ENCODE results near the gene SPATS2.

Gene SPATS2

GRCh38 chr12:49543914-49544815 is 176.9 kb downstream of the SPATS2 start:
- DNase-seq, result no peak

DNA sequence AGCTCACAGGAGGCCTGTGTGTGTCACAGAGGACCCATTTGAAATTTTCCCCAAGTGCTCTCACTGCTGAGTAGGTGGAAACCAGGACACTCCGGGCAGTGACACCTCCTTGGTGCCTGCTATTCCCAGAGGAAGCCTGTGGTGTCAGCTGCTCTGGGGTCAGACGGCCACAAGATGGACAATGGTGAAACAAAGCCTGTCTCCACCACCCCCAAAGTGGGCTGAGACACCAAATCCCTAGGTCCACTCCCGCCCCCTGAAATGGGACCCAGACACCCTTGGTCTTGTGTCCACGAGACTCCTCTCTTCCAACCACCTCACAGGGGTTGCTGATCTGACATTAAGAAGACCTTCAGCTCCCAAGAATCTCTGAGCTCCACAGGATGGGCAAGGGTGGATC is 178.6 kb downstream of the SPATS2 start:
- DNase-seq, result no peak

- DNase-seq, result no peak
Measured at GRCh38 chr12:49546481-49546880, 179.2 kb downstream of the SPATS2 start.

DNA sequence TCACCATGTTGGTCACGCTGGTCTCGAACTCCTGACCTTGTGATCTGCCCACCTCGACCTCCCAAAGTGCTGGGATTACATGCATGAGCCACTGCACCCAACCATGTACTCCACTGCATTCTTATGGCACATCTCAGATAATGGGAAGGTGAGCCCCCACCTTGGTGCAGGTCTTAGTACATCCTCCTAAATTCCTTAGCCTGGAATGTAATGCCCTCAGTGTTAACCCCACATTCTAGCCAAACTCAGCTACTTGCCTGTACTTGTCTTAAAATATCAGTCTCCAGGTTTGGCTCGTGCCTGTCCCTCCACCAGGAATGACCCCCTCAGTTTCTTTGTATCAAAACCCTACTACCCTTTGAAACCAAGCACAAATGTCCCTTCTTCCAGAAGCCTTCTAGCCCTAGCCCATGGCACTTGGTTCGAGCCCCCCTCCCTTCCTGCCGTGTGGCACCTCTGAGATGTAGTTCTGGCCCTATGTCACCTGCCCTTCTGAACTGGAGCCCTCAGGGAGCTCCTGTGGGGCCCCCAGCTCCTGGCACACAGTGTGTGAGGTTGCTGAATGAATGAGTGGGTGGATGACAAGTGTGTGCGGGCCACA is 179.9 kb downstream of the SPATS2 start:
- no peak for DNase-seq

GRCh38 chr12:49548481-49548821 is 181.2 kb downstream of the SPATS2 start:
- DNase-seq, result no peak

DNA sequence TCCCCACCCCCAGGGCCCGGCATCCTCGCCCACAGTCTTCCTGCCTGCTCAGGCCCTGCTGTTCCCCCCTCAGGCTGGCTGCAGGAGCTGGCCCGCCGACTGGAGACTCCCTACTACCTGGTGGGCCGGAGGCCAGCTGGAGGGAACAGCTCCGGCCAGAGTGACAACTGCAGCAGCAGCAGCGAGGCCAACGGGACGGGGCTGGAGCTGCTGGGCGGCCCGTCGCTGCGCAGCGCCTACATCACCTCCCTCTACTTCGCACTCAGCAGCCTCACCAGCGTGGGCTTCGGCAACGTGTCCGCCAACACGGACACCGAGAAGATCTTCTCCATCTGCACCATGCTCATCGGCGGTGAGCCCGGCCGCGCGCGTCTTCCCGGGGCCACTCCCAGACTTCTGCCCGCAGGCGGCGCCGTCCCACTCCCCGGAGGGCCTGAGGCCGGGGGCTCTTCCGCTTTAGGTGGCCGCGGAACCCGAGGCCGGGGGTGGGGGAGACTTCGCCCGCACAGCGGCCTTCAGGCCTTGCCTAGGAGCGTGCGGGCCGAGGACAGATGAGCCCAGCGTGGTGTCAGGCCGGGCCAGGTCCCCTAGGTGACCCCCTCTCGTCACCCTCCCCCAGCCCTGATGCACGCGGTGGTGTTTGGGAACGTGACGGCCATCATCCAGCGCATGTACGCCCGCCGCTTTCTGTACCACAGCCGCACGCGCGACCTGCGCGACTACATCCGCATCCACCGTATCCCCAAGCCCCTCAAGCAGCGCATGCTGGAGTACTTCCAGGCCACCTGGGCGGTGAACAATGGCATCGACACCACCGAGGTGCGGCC is 181.8 kb downstream of the SPATS2 start:
- DNase-seq, result no peak

DNA sequence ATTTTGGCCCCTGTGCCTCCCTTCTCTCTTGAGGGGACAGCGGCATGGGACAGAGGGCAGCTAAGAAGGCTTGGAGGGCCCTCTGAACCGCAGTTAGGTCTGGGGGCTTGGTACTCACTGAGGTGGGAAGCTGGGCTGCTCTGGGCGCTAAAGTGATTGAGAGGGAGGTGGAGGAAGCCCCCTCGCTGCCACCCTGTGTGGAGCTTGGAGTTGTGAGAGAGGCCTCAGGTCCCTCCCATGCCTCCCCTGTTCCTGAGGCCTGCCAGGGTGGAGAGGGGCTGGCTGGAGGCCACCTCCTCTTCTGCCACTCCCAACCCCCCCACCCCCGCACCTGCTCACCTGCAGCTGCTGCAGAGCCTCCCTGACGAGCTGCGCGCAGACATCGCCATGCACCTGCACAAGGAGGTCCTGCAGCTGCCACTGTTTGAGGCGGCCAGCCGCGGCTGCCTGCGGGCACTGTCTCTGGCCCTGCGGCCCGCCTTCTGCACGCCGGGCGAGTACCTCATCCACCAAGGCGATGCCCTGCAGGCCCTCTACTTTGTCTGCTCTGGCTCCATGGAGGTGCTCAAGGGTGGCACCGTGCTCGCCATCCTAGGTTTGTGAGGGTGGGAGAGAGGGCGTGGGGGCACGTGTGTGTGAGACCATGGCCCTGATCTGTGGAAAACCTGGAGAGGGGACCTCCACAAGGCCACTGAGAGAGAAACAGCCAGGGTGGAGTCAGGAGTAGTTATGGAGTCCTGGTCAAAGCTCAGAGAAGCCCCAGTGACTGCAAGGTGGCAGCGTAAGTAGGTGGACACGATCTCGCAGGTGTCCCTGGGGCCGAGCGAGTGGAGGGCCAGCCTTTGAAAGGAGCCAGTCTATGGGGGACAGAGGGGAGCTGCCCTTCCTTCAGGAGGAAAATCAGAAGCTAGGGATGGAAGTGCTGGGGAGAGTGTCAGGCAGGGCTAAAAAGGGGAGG is 182.8 kb downstream of the SPATS2 start:
- DNase-seq, result no peak

- no peak for DNase-seq
Measured at GRCh38 chr12:49550693-49551252, 183.5 kb downstream of the SPATS2 start.

GRCh38 chr12:49552014-49552413 is 184.8 kb downstream of the SPATS2 start:
- no peak for DNase-seq

DNA sequence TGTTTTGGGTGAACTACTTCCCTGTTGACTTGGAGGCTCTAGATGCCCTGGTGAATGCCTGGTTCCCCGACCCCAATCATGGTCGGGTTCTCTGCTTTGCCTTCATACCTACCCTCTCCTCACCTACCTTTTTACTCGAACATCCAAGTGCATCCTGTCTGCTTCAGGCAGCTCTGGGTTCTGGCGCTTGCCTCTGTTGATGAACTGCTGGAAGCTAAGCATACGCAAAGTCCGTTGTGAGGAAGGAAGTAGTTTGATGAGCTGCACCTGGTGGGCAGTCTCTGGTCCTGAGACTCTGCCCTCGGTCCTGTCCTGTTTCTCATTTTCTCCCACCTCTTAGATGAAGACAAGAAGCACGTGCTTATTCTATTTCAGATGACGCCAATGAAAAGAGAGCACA is 185.2 kb downstream of the SPATS2 start:
- DNase-seq, result no peak

- no peak for DNase-seq
Measured at GRCh38 chr12:49552899-49553298, 185.6 kb downstream of the SPATS2 start.

DNA sequence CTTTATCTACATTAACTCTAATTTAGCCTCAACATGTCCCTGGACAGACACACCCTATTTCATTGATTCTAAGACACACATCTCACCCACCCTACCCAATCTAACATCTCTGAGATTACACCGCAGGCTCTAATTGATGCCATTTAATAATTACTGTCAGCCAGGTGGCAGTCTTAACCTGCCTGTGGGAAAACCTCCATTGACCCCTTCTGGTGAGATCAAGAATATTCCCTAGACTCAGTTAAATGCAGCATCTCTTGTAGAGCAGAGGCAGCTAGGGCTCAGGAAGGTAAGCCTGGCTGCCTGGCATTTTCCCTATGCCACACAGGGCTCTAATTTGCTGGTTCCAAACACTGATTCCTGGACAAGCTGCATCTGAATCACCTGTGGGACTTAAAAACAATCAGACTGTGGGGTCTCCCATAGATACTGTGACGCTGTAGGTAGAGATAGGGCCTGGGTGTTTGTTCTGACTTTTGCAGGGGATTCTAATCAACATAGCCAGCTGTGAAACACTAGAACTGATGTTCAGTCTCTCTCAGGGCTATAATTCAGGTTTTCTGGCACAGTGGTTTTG is 186.3 kb downstream of the SPATS2 start:
- DNase-seq, result no peak

GRCh38 chr12:49554266-49554665 is 187.0 kb downstream of the SPATS2 start:
- no peak for DNase-seq

GRCh38 chr12:49555631-49556390 is 188.5 kb downstream of the SPATS2 start:
- no peak for DNase-seq

DNA sequence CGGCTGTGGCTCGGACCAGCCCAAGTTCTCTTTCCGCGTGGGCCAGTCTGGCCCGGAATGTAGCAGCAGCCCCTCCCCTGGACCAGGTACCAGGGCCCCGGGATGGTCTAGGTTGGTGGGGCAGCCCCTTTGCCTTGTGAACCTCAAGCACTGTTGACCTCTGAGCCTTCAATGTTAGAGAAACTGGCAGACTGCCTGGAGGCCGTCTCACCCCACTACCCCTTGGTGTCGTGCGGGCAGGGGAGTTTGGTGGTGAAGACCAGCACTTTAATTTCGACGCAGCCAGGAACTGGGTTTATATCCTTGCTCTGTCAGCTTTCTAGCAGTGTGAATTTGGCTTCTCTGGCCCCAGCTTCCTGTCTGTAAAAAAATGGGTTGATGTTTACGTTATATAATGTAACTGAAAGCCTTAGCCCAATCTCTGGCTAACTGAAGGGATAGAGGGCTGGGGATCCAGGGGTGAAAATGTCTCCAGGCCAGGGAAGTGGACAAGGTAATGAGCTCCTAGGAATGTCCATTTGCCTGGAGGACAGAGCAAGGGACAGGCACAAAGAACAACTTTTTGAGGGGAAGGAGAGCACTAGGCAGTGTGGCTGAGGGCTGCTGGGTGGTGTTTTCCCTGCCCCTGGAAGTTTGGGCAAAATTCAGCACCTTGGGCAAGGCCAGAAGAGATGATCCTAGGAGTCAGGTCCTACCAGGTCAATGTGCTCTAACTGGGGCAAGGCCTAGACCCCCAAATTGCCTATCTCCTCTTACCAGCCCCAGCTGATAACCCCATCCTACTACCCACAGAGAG is 189.3 kb downstream of the SPATS2 start:
- DNase-seq, result no peak

DNA sequence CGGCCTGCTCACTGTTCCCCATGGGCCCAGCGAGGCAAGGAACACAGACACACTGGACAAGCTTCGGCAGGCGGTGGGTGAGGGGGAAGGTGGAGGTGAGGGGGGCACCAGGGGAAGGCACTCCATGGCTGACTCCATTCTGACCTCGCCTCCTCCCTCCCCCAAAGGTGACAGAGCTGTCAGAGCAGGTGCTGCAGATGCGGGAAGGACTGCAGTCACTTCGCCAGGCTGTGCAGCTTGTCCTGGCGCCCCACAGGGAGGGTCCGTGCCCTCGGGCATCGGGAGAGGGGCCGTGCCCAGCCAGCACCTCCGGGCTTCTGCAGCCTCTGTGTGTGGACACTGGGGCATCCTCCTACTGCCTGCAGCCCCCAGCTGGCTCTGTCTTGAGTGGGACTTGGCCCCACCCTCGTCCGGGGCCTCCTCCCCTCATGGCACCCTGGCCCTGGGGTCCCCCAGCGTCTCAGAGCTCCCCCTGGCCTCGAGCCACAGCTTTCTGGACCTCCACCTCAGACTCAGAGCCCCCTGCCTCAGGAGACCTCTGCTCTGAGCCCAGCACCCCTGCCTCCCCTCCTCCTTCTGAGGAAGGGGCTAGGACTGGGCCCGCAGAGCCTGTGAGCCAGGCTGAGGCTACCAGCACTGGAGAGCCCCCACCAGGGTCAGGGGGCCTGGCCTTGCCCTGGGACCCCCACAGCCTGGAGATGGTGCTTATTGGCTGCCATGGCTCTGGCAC is 190.1 kb downstream of the SPATS2 start:
- no peak for DNase-seq

DNA sequence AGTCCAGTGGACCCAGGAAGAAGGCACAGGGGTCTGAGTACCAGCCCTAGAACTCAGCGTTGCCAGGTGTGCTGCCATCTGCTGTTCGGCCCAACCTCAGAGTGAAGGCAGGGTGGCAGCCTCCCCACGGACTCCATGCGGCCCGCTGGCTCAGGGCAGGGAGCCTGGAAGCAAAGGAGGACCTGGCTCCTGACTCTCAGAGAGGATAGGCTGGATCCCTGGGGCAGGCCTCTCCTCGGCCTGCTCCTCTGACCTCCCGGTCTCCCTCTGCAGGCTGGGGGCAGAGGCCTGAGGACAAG is 190.6 kb downstream of the SPATS2 start:
- DNase-seq, result no peak

GRCh38 chr12:49558526-49558925 is 191.3 kb downstream of the SPATS2 start:
- DNase-seq, result no peak

DNA sequence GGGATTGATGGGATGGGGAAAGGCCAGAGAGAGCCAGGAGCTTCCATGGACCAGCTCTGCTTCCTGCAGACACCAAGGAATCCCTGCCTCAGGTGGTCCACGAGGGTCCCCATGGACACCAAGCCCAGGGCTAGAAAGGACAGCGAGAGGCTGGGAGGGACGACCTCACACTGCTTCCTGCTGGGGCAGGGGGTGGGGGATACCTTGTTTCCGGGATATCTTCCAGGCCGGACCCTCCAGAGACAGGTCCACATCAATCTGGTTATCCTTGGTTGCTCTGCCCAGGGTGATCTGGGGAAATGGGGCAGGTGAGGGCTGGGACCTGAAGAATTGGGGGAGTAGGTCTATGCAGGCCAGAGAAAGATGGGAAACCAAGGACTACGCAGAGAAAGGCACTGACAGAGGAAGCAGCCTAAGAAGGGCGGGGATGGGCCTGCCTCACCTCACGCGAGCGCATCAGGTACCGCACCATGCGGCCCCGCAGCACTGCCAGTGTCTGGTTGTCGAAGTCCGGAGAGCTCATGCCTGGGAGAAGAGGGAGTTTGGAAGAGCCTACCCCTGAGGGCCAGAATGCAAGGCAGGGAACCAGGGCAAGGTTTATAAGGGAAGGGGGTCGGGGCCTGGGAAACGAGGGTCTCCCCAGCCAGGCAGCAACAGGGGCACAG is 191.9 kb downstream of the SPATS2 start:
- no peak for DNase-seq

Measured in SIG-M5 (cell line).